Skeletal muscle satellite cell (primary cell): Measurements from ENCODE around the gene COPS3.
A peak's percentile ranks its signal among the peaks of the same experiment; 100 is the strongest.

ENCODE experiments used
- H3K27me3 ChIP-seq: 2 replicates; pipeline ENCODE4 v1.7.0; 2013; ENCODE audit warnings: low read length; ENCODE audit not compliant: control insufficient read depth, insufficient read depth
- H3K36me3 ChIP-seq: 2 replicates; pipeline ENCODE4 v1.7.0; 2013; ENCODE audit warnings: mild to moderate bottlenecking, control low read depth, low read length; ENCODE audit not compliant: insufficient read depth
- H3K4me1 ChIP-seq: 2 replicates; pipeline ENCODE4 v1.7.0; 2013; ENCODE audit warnings: low read length; ENCODE audit not compliant: control insufficient read depth, insufficient read depth
- H3K4me2 ChIP-seq: 2 replicates; pipeline ENCODE4 v1.7.0; 2013; ENCODE audit warnings: mild to moderate bottlenecking, low read length
- H3K4me3 ChIP-seq: 2 replicates; pipeline ENCODE4 v1.7.0; 2013; ENCODE audit warnings: low read length
- H3K9ac ChIP-seq: 2 replicates; pipeline ENCODE4 v1.7.0; 2013; ENCODE audit warnings: mild to moderate bottlenecking, low read depth, low read length, moderate library complexity
- H3K9me3 ChIP-seq: replicated peaks from 2 replicates; pipeline ENCODE4 v1.7.0; 2013; ENCODE audit warnings: mild to moderate bottlenecking, control low read depth, low read length

The COPS3 gene

DNA sequence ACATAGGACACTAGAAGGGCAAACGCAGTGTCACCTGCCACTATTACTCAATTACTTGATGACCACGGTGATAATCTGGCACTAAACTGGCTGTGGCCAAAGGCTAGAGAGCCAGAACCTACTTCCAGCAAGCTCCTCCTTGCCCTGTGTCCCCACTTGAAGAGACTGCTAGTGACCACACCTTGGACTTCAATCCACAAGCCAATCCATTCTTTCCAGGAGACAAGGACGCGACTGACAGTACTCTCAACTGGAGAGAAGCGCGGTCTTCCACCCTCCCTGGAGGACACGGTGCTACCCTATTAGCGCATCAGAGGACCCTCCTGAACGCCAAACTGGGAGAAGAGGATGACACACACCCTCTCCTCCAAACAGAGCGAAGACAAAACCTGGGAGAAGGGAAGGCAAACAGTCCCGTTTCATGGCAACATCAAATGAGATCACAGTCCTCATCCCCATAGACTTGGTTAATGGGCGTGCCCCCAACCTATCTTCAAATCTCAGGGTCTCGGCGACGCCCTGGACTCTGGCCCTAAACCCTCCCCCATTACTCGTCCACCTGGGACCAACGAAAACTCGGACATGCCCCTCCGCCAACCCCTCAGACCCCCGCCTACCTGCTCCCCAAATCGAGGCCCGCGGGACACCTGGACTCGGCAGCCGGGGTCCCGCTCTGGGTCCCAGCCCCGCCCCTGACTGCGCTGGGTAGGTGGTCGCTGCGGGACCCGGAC lies 44.6 kb downstream of the COPS3 start:
- peak overlapping the region; percentile 99 for H3K9ac ChIP-seq

DNA sequence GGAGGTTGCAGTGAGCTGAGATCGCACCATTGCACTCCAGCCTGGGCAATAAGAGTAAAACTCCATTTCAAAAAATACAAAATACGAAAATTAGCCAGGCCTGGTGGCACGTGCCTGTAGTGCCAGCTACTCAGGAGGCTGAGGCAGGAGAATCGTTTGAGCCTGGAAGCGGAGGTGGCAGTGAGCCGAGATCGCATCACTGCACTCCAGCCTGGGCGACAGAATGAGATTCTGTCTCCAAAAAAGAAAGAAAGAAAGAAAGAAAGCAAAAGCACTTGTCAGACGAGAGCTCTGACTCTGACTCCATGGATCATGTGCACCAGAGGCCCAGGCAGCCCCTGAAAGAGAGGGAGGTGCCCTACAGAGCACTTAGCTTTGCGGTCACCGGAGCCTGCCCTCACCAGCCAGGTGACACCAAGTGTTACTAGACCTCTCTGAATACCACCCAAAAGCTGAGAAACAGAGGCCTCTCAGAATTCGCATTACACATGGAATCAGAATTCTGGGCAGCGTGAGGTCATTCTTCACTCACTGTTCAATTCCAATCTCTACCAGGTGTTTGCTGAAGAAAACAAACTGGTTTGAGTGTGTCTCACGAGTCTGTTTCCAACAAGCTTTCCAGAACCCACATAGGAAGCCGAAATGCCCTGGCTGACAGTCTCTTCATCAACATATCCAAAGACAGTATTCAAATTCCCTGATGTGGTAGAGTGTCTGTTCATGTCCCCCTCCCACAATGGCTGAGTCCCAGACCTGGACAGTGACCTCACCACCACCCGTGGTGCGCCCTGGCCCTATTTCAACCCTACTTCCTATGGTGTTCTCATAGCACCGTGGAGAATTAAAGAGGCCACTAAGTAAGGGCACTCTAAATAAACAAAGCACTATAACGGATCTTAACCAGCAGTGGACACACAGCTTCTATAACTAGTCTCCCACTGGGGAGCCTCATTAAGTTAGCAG lies 45.6 kb downstream of the COPS3 start:
- H3K36me3 ChIP-seq = peaks cover 21% of the 10 kb centered on the region
- H3K27me3 ChIP-seq = no peaks in the 10 kb centered on the region
- peak overlapping the region; percentile 99 for H3K9ac ChIP-seq
- peaks cover 17% of the 10 kb centered on the region for H3K4me1 ChIP-seq
- H3K9me3 ChIP-seq = no peaks in the 10 kb centered on the region
- peak overlapping the region; percentile 93 for H3K4me2 ChIP-seq
- peak overlapping the region; percentile 89 for H3K4me3 ChIP-seq

More for the DNA sequence above, 44.6 kb downstream of the COPS3 start:
- Histone ChIP-seq H3K4me3 (peak overlapping the region; percentile 89), H3K4me2 (peak overlapping the region; percentile 93), H3K27me3 (no peaks in the 10 kb centered on the region), H3K36me3 (peaks cover 12% of the 10 kb centered on the region), H3K9me3 (no peaks in the 10 kb centered on the region), H3K4me1 (peaks cover 17% of the 10 kb centered on the region)

DNA sequence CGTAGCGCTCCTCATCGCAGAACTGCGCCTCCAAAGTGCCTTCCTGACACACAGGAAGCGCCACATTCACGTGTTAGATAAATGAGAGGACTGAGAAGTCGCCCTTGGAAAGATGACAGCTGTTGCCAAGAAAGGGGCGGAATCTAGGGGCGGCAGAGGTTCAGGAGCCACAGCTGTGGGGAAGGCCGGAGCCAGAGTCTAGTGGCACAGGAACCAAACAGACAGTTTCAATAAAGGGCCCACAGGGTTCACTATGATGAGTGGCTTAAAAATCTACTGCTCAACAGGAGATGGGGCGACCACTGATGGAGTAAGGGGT lies 48.8 kb downstream of the COPS3 start:
- no peaks in the 10 kb centered on the region for H3K27me3 ChIP-seq
- H3K4me3 ChIP-seq = no peak overlapping the region
- H3K9me3 ChIP-seq = no peaks in the 10 kb centered on the region
- H3K9ac ChIP-seq = no peak overlapping the region
- H3K4me1 ChIP-seq = peaks cover 11% of the 10 kb centered on the region
- H3K36me3 ChIP-seq = peaks cover 52% of the 10 kb centered on the region
- H3K4me2 ChIP-seq = no peak overlapping the region

DNA sequence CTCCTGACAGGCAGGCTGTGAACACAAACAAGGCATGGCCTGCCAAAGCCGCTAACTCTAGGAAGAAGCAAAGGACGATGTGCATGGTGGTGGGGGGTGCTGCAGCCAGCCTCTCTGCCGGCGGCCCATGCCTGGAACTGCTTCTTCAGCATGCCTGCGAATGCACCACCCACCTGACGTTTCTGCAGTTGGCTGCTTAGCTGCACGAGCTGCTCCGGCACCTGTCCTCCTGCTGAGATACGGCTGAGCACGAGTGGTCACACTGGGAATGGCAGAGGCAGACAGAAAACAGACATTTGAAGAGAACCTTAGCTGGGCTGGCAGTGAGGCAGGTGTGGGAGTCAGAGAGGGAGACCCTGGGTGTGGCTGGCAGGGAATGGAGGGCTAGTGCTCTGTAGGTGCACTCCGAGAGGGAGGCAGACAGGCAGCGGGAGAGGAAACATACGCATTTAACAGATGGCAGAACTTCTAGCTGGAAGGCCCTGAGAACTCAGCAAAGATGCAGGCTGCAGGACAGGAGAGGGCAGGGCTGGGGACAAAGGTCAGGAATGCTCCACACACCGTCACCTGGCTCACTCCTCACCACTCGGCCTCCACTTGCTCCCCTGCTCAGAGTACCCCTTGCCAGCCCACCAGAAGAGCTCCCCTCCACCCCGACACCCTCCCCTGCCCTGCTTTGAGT lies 49.3 kb downstream of the COPS3 start:
- Histone ChIP-seq H3K36me3 (peaks cover 56% of the 10 kb centered on the region), H3K4me3 (no peak overlapping the region), H3K9ac (no peak overlapping the region), H3K4me2 (no peak overlapping the region), H3K4me1 (peaks cover 11% of the 10 kb centered on the region), H3K9me3 (no peaks in the 10 kb centered on the region), H3K27me3 (no peaks in the 10 kb centered on the region)

DNA sequence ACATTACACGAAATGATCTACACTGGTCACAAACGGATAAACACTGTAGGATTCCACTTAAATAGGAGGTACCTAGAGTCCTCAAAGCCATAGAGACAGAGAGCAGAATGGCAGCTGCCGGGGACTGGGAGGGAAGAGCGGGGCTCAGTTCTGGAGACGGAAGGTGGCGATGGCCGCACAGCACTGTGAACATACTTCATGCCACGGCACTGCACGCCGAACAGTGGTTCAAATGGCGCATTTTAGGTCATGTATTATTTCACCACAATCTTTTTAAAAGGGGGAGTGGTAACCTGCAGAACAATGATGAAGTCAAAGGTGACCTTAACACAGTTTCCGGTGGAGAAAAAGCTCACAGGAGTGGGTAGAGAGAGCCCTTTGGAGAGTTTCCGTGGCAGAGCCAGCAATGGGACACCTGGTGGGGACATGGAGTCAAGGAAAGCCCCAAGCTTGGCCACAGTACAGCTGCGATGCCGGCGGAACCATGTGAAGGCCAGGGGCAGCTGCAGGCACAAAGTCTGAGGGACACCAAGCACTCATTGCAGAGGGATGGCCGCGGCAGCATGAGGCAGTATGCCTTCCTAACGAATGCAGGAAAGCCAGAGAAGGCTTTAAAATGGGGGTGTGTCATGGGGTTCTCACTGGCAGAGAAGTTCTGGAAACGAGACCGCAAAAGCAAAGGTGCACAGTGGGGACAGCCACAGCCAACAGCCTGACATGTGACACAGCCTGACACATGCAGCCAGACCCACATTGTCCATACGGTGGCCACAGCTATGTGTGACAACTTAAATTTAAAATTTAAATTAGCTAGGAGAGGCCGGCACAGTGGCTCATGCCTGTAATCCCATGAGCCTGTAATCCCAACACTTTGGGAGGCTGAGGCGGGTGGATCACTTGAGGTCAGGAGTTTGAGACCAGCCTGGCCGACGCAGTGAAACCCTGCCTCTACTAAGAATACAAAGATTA lies 51.3 kb downstream of the COPS3 start:
- H3K36me3 ChIP-seq = peaks cover 76% of the 10 kb centered on the region
- no peaks in the 10 kb centered on the region for H3K4me1 ChIP-seq
- H3K27me3 ChIP-seq = no peaks in the 10 kb centered on the region
- H3K9me3 ChIP-seq = no peaks in the 10 kb centered on the region
- no peak overlapping the region for H3K9ac ChIP-seq
- H3K4me2 ChIP-seq = no peak overlapping the region
- H3K4me3 ChIP-seq = no peak overlapping the region

DNA sequence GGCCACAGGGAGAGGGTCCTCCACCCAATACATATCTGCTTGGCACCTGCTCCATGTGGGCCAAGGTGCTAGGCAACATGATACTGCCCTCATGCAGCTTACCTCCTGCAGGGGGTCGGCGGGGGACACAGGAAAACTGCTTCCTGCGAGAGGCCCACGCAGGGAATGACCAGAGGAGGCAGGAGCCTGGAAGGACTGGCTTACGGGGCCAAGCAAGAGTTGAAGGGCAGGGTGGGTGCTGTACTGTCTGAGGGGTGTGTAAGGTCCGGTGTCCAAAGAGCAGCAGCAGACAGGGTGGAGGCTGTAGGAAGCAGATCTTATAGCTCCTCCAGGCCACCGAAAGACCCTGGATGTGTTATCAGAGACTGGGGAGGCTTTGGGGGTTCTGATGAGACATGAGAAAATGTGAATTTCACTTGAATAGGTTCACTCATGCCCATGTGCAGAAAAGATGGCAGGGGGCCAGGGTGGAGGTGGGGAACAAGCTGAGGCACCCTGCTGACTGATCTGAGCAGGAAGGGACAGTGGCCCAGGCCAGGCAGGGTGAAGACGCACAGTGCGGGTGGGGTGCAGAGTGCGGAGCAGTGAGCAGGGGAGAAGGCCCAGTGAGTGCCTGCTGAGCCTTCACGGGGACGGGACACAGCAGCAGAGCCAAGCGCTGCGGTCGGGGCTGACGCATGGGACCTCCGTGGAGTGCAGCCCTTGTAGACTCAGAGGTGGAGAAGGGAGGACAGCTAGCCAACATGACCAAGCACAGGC lies 52.3 kb downstream of the COPS3 start:
- Histone ChIP-seq H3K4me1 (no peaks in the 10 kb centered on the region), H3K27me3 (no peaks in the 10 kb centered on the region), H3K4me2 (no peak overlapping the region), H3K9me3 (no peaks in the 10 kb centered on the region), H3K4me3 (no peak overlapping the region), H3K36me3 (peaks cover 86% of the 10 kb centered on the region), H3K9ac (no peak overlapping the region)

DNA sequence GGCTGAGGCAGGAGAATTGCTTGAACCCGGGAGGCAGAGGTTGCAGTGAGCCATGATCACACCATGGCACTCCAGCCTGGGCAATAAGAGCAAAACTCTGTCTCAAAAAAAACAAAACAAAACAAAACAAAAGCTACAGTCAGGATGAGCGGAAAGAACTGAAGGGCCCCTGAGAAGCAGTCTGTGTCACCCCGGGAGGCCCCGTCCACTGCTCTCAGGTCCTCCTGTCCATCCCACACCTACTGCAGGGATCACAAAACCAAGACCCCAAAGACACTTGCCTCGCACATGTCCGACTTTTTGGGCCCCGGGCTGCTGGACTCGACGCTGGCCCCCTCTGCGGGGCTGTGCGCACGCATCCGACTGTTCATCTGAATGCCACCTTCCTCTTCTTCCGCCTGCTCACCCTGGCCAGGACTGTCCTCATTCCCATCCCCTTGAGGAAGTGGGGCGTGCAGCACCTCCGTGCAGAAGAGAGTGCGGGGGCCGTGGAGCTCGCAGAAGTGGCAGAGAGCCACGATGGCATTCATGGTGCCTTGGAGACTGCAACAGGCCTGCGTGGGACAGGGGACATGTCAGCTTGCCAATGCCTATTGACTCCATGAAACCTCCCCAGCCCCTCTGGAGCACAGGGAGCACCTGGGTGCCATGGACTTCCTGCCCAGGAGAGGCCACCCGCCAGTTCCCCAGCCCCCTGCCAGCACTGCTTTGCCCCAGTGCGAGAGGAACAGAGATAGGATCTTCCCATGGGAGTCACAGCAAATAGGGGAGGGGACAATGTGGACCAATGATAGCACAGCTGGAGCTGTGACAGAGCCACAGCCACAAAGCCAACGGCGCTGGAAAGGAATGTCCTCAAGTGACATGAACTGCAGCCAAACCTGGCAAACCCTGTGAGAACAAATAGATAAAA lies 53.2 kb downstream of the COPS3 start:
- H3K9ac ChIP-seq = no peak overlapping the region

DNA sequence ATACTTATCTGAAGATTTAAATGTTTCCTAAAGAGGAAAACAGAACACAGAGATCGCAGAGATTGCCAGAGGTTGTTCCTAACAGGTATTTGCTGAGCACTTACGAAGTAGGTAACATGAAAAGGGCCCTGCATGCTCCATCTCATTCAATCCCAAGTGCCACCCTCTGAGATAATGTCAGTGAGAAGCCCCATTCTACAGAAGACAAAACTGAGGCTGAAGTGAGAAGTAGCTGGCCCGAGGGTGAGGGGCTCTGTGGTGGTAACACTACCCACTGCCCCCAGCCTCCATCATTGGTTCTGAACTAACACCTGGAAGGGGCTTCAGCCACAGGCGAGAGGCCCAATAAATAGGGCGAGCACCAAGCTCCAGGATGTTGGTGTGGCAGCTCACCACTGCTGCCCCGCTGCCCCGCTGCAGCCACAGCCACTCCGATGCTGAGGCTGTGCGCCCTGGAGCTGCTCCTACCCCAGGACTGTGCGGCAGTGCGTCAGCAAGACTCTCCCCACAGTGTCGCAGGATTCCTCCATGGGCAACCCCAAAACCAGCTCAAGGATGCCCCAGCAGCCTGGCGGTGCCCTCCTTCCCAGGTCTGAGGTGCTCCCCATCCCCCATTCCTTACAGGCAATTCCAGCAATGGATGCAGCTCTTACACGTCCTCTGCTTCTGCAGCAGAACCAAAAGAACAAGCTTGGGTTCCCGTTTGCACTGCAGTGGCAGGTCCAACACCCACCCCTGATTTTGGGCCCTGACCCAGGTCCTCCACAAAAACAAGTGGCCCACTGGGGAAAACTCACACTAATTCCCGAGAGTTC lies 54.4 kb downstream of the COPS3 start:
- no peaks in the 10 kb centered on the region for H3K9me3 ChIP-seq
- H3K4me1 ChIP-seq = no peaks in the 10 kb centered on the region
- peaks cover 92% of the 10 kb centered on the region for H3K36me3 ChIP-seq
- no peak overlapping the region for H3K9ac ChIP-seq
- no peak overlapping the region for H3K4me2 ChIP-seq
- no peak overlapping the region for H3K4me3 ChIP-seq
- no peaks in the 10 kb centered on the region for H3K27me3 ChIP-seq

More for the DNA sequence above, 53.2 kb downstream of the COPS3 start:
- H3K27me3 ChIP-seq = no peaks in the 10 kb centered on the region
- H3K36me3 ChIP-seq = peaks cover 92% of the 10 kb centered on the region
- no peak overlapping the region for H3K4me3 ChIP-seq
- H3K9me3 ChIP-seq = no peaks in the 10 kb centered on the region
- H3K4me1 ChIP-seq = no peaks in the 10 kb centered on the region
- no peak overlapping the region for H3K4me2 ChIP-seq

DNA sequence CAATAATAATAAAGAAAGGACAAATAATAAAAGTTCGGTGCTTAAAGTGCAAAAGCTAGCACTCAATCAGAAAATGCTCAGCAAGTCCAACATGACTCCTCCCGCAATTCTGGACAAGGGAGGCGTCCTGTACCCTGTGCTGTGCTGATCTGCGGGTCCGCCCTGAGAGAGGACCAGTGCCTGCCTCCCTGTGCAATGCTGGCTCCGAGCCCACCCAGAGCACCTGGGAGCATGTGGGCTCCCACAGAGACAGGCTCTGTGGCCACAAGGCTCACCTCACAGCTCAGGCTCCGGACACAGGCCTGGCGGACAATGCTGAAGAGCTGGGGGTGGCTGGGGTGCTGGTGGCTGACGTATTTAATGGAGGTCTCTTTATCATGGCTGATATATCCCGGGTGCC lies 55.1 kb downstream of the COPS3 start:
- Histone ChIP-seq H3K4me3 (no peak overlapping the region), H3K27me3 (no peaks in the 10 kb centered on the region), H3K9me3 (no peaks in the 10 kb centered on the region), H3K4me2 (no peak overlapping the region), H3K4me1 (no peaks in the 10 kb centered on the region), H3K9ac (no peak overlapping the region), H3K36me3 (peaks cover 92% of the 10 kb centered on the region)
